WTC11 (cell line): ENCODE measurements around the gene TAOK2. TPM values are rescaled to one million over a fixed set of nuclear protein-coding genes. Genes with fewer than 3 reads are reported as not detected.

Source experiments
- ATAC-seq: fragments of 200-7000 bp; cut with Tn5 transposase; 2 replicates; pipeline ENCODE4 v1.10.0; 2021; ENCODE audit warnings: mild to moderate bottlenecking, moderate library complexity
- Bru-seq: library from RNA; stranded (reverse); fragments of 400-500 nt; gene quantifications from one replicate; lab custom pipeline; 2021; lab: Mats Ljungman, UMichigan
- CTCF ChIA-PET: fragments of 300-600 bp; sonication (Branson Sonifier 250); formaldehyde crosslinking; loops from one replicate; lab custom pipeline; 2021; ENCODE audit warnings: antibody characterized with exemption; lab: Charles Lee
- POLR2A ChIA-PET: fragments of 350-600 bp; sonication (Branson Sonifier 250); formaldehyde crosslinking; loops from one replicate; lab custom pipeline; 2021; ENCODE audit warnings: antibody characterized with exemption; lab: Charles Lee
- DNase-seq: peaks from one replicate; pipeline ENCODE4 v3.0.0; 2021; ENCODE audit warnings: low spot score
- H3K27ac Mint-ChIP-seq: 2 replicates; pipeline ENCODE4 v1.8.0; 2021; ENCODE audit warnings: mixed read lengths
- H3K27me3 Mint-ChIP-seq: 2 replicates; pipeline ENCODE4 v1.8.0; 2021; ENCODE audit warnings: low read depth, mild to moderate bottlenecking, moderate library complexity, mixed read lengths
- H3K36me3 Mint-ChIP-seq: 2 replicates; pipeline ENCODE4 v1.8.0; 2021; ENCODE audit warnings: mixed read lengths
- H3K4me1 Mint-ChIP-seq: 2 replicates; pipeline ENCODE4 v1.8.0; 2022; ENCODE audit warnings: mixed read lengths
- H3K4me3 Mint-ChIP-seq: 2 replicates; pipeline ENCODE4 v1.8.0; 2021; ENCODE audit warnings: mild to moderate bottlenecking, moderate library complexity, mixed read lengths
- H3K9me3 Mint-ChIP-seq: 2 replicates; pipeline ENCODE4 v1.8.0; 2021; ENCODE audit warnings: mixed read lengths
- CREB1 ChIP-seq: sonication (generic); formaldehyde crosslinking; IDR thresholded peaks from 2 replicates; pipeline ENCODE4 v1.8.0; 2023; ENCODE audit warnings: mild to moderate bottlenecking, missing genetic modification reagents
- CTCF ChIP-seq: fragments of 200-600 bp; IDR thresholded peaks from 2 replicates; pipeline ENCODE4 v1.8.0; 2022; ENCODE audit warnings: antibody characterized with exemption
- E2F5 ChIP-seq: sonication (generic); formaldehyde crosslinking; IDR thresholded peaks from 2 replicates; pipeline ENCODE4 v1.8.1; 2022; ENCODE audit warnings: mild to moderate bottlenecking, moderate library complexity, missing genetic modification reagents
- ELF4 ChIP-seq: sonication (generic); formaldehyde crosslinking; IDR thresholded peaks from 2 replicates; pipeline ENCODE4 v1.8.1; 2022; ENCODE audit warnings: low read depth, mild to moderate bottlenecking, moderate library complexity, missing genetic modification reagents
- ETV6 ChIP-seq: sonication (generic); formaldehyde crosslinking; IDR thresholded peaks from 2 replicates; pipeline ENCODE4 v1.8.1; 2022; ENCODE audit warnings: mild to moderate bottlenecking, missing genetic modification reagents
- GABPB1 ChIP-seq: sonication (generic); formaldehyde crosslinking; IDR thresholded peaks from 2 replicates; pipeline ENCODE4 v1.8.1; 2023; ENCODE audit warnings: mild to moderate bottlenecking, missing genetic modification reagents
- HMGA2 ChIP-seq: fragments of 250-450 bp; sonication (Bioruptor Pico); IDR thresholded peaks from 2 replicates; pipeline ENCODE4 v1.4.0; 2021; ENCODE audit warnings: mild to moderate bottlenecking, moderate library complexity
- KAT7 ChIP-seq: sonication (generic); formaldehyde crosslinking; IDR thresholded peaks from 2 replicates; pipeline ENCODE4 v1.8.1; 2023; ENCODE audit warnings: missing genetic modification reagents, mild to moderate bottlenecking, borderline replicate concordance
- SMAD4 ChIP-seq: sonication (generic); formaldehyde crosslinking; IDR thresholded peaks from 2 replicates; pipeline ENCODE4 v1.8.0; 2022; ENCODE audit warnings: mild to moderate bottlenecking, missing genetic modification reagents
- ZBTB21 ChIP-seq: sonication (generic); formaldehyde crosslinking; IDR thresholded peaks from 2 replicates; pipeline ENCODE4 v1.8.1; 2023; ENCODE audit warnings: mild to moderate bottlenecking, missing genetic modification reagents, borderline replicate concordance
- ZNF232 ChIP-seq: sonication (generic); formaldehyde crosslinking; IDR thresholded peaks from 2 replicates; pipeline ENCODE4 v1.8.0; 2022; ENCODE audit warnings: mild to moderate bottlenecking, missing genetic modification reagents
- long read RNA-seq, 3 experiments: library from RNA in 1 of 3; library from capped mRNA in 1 of 3; library from polyadenylated mRNA in 1 of 3; unstranded in 2 of 3; stranded (forward) in 1 of 3; transcript quantifications; one replicate each; pipeline ENCODE4 v2.0.0, GENCODE V29; 2021
- total RNA-seq: library from RNA; stranded (reverse); gene quantifications from 3 replicates; pipeline ENCODE4 v1.2.3, GENCODE V29; 2021
- TF ChIP-seq, protein P1 (sequence below): sonication (generic); formaldehyde crosslinking; IDR thresholded peaks from 2 replicates; pipeline ENCODE4 v1.8.1; 2023; ENCODE audit warnings: mild to moderate bottlenecking, missing genetic modification reagents
- TF ChIP-seq, protein P2 (sequence below): sonication (generic); formaldehyde crosslinking; IDR thresholded peaks from 2 replicates; pipeline ENCODE4 v1.8.0; 2022; ENCODE audit warnings: mild to moderate bottlenecking, missing genetic modification reagents
- TF ChIP-seq, protein P3 (sequence below): sonication (generic); formaldehyde crosslinking; IDR thresholded peaks from 2 replicates; pipeline ENCODE4 v1.8.1; 2023; ENCODE audit warnings: mild to moderate bottlenecking, missing genetic modification reagents, borderline replicate concordance
- TF ChIP-seq, protein P4 (sequence below): sonication (generic); formaldehyde crosslinking; IDR thresholded peaks from 2 replicates; pipeline ENCODE4 v1.8.1; 2023; ENCODE audit warnings: mild to moderate bottlenecking, moderate library complexity, missing genetic modification reagents
- TF ChIP-seq, protein P5 (sequence below): fragments of 250-450 bp; sonication (Bioruptor Pico); IDR thresholded peaks from 2 replicates; pipeline ENCODE4 v2.1.2; 2022; ENCODE audit warnings: mild to moderate bottlenecking, moderate library complexity
- TF ChIP-seq, protein P6 (sequence below): sonication (generic); formaldehyde crosslinking; conservative IDR thresholded peaks from 2 replicates; pipeline ENCODE4 v1.8.1; 2023; ENCODE audit warnings: mild to moderate bottlenecking, low read depth, missing genetic modification reagents, moderate library complexity

TAOK2 gene
- total RNA-seq (38.3 to 42.4 TPM (median 39.2 TPM) in 3 replicates), Bru-seq, nascent RNA (percentile 70 among the genes with signal in this experiment)
- long read RNA-seq, experiment 1, full-length matches to known transcripts = 53 of 107 reads
- long read RNA-seq, experiment 1, partial matches to known transcripts = 29 of 107 reads
- long read RNA-seq, experiment 1, other reads (novel, unspliced or antisense) = 25 of 107 reads
- long read RNA-seq, experiment 2, full-length matches to known transcripts = 8 of 43 reads
- long read RNA-seq, experiment 2, partial matches to known transcripts = 19 of 43 reads
- long read RNA-seq, experiment 2, other reads (novel, unspliced or antisense) = 16 of 43 reads
- long read RNA-seq, experiment 3 = 0 reads

DNA sequence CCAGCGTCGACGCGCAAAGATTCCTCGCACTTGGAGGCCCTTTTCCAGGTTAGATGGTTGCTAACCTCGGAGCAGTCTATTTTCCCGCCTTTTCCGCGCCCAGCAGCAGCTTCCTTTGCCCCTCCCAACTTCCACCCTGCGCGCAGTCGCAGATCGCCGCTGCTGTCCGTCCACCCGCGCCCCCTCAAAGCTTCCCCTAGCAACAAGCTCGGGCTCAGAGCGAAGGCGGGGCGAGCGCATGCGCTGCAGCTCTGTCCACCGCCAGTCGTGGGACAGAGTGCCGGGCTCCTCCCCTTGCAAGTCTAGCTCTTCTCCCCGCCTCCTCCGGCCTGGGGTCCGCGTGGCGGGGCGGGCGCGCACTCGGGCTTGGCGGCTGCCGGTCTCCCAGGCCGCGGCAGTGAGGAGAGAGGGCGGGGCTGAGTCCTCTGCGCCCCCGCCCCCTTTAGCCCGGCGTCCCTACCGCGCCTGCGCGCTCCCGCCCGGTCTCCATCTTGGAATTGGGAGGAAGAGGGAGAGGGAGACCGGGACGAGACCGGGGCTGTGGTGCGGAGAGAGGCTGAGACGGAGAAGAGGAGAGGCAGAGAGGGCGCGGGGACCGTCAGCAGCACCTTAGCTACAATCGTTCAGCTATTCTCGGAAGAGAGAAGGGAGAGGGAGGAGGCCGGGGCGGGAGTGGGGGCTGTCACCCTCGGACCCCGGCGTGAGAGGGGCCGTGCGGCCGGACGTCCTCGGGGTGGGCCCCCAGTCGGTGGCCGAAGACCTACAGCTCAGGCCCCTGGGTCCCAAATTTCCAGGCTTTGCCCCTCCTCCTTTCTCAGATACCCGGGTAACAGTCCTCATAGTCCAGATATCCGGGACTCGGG, at the start of gene TAOK2:
Gene TAOK2 (plus strand): TSS at position 485 of the 863 bp plus-strand sequence. CDS start 3,905 bp downstream, outside the sequence.
- ATAC-seq (peak; percentile 97), DNase-seq (peak; percentile 100)
- ChIA-PET CTCF (interaction anchor here (0.5 to 5.5 kb wide), 29 partner anchors 12 to 1498 kb away, joined by 3 to 36 read pairs (median 4); partner anchors contain the start of genes ASPHD1, HIRIP3, PAGR1 and SEZ6L2), POLR2A (interaction anchor here (0.6 to 3.2 kb wide), 11 partner anchors 12 to 257 kb away, joined by 3 to 17 read pairs (median 3); partner anchors contain the start of genes ASPHD1, HIRIP3, KCTD13 and SEZ6L2)
- peaks cover 39% of the 10 kb centered on the region for H3K36me3 Mint-ChIP-seq
- peak within 1 kb of the TSS; percentile 82 for H3K27ac Mint-ChIP-seq
- peaks cover 27% of the 10 kb centered on the region for H3K4me1 Mint-ChIP-seq
- peaks cover 21% of the 10 kb centered on the region for H3K27me3 Mint-ChIP-seq
- peak within 1 kb of the TSS; percentile 92 for H3K4me3 Mint-ChIP-seq
- peaks cover 17% of the 10 kb centered on the region for H3K9me3 Mint-ChIP-seq
- peak; percentile 61 for TF ChIP-seq GABPB1 (CRISPR knock-in tag)
- TF ChIP-seq SMAD4 (CRISPR knock-in tag) = no peak
- TF ChIP-seq, protein P1, sequence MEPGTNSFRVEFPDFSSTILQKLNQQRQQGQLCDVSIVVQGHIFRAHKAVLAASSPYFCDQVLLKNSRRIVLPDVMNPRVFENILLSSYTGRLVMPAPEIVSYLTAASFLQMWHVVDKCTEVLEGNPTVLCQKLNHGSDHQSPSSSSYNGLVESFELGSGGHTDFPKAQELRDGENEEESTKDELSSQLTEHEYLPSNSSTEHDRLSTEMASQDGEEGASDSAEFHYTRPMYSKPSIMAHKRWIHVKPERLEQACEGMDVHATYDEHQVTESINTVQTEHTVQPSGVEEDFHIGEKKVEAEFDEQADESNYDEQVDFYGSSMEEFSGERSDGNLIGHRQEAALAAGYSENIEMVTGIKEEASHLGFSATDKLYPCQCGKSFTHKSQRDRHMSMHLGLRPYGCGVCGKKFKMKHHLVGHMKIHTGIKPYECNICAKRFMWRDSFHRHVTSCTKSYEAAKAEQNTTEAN (CRISPR knock-in tag) = no peak
- TF ChIP-seq, protein P2, sequence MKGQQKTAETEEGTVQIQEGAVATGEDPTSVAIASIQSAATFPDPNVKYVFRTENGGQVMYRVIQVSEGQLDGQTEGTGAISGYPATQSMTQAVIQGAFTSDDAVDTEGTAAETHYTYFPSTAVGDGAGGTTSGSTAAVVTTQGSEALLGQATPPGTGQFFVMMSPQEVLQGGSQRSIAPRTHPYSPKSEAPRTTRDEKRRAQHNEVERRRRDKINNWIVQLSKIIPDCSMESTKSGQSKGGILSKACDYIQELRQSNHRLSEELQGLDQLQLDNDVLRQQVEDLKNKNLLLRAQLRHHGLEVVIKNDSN (CRISPR knock-in tag) = peak; percentile 32; the same call in 1 of the 2 replicates
- TF ChIP-seq, protein P3, sequence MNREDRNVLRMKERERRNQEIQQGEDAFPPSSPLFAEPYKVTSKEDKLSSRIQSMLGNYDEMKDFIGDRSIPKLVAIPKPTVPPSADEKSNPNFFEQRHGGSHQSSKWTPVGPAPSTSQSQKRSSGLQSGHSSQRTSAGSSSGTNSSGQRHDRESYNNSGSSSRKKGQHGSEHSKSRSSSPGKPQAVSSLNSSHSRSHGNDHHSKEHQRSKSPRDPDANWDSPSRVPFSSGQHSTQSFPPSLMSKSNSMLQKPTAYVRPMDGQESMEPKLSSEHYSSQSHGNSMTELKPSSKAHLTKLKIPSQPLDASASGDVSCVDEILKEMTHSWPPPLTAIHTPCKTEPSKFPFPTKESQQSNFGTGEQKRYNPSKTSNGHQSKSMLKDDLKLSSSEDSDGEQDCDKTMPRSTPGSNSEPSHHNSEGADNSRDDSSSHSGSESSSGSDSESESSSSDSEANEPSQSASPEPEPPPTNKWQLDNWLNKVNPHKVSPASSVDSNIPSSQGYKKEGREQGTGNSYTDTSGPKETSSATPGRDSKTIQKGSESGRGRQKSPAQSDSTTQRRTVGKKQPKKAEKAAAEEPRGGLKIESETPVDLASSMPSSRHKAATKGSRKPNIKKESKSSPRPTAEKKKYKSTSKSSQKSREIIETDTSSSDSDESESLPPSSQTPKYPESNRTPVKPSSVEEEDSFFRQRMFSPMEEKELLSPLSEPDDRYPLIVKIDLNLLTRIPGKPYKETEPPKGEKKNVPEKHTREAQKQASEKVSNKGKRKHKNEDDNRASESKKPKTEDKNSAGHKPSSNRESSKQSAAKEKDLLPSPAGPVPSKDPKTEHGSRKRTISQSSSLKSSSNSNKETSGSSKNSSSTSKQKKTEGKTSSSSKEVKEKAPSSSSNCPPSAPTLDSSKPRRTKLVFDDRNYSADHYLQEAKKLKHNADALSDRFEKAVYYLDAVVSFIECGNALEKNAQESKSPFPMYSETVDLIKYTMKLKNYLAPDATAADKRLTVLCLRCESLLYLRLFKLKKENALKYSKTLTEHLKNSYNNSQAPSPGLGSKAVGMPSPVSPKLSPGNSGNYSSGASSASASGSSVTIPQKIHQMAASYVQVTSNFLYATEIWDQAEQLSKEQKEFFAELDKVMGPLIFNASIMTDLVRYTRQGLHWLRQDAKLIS = no peak
- 0 out of 2 replicates have a peak, but pooled peaks have one; percentile 9 for TF ChIP-seq HMGA2 (CRISPR knock-in tag)
- TF ChIP-seq ELF4 = 0 out of 2 replicates have a peak, but pooled peaks have one; percentile 68
- peak; percentile 96 for TF ChIP-seq ZNF232 (CRISPR knock-in tag)
- TF ChIP-seq, protein P4, sequence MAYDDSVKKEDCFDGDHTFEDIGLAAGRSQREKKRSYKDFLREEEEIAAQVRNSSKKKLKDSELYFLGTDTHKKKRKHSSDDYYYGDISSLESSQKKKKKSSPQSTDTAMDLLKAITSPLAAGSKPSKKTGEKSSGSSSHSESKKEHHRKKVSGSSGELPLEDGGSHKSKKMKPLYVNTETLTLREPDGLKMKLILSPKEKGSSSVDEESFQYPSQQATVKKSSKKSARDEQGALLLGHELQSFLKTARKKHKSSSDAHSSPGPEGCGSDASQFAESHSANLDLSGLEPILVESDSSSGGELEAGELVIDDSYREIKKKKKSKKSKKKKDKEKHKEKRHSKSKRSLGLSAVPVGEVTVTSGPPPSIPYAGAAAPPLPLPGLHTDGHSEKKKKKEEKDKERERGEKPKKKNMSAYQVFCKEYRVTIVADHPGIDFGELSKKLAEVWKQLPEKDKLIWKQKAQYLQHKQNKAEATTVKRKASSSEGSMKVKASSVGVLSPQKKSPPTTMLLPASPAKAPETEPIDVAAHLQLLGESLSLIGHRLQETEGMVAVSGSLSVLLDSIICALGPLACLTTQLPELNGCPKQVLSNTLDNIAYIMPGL (CRISPR knock-in tag) = peak; percentile 72; the same call in 1 of the 2 replicates
- TF ChIP-seq, protein P5, sequence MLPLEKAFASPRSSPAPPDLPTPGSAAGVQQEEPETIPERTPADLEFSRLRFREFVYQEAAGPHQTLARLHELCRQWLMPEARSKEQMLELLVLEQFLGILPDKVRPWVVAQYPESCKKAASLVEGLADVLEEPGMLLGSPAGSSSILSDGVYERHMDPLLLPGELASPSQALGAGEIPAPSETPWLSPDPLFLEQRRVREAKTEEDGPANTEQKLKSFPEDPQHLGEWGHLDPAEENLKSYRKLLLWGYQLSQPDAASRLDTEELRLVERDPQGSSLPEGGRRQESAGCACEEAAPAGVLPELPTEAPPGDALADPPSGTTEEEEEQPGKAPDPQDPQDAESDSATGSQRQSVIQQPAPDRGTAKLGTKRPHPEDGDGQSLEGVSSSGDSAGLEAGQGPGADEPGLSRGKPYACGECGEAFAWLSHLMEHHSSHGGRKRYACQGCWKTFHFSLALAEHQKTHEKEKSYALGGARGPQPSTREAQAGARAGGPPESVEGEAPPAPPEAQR (CRISPR knock-in tag) = no peak
- TF ChIP-seq KAT7 (CRISPR knock-in tag) = no peak
- TF ChIP-seq CTCF = no peak
- TF ChIP-seq CREB1 (CRISPR knock-in tag) = peak; percentile 88; the same call in 1 of the 2 replicates
- TF ChIP-seq E2F5 = peak; percentile 91
- TF ChIP-seq, protein P6, sequence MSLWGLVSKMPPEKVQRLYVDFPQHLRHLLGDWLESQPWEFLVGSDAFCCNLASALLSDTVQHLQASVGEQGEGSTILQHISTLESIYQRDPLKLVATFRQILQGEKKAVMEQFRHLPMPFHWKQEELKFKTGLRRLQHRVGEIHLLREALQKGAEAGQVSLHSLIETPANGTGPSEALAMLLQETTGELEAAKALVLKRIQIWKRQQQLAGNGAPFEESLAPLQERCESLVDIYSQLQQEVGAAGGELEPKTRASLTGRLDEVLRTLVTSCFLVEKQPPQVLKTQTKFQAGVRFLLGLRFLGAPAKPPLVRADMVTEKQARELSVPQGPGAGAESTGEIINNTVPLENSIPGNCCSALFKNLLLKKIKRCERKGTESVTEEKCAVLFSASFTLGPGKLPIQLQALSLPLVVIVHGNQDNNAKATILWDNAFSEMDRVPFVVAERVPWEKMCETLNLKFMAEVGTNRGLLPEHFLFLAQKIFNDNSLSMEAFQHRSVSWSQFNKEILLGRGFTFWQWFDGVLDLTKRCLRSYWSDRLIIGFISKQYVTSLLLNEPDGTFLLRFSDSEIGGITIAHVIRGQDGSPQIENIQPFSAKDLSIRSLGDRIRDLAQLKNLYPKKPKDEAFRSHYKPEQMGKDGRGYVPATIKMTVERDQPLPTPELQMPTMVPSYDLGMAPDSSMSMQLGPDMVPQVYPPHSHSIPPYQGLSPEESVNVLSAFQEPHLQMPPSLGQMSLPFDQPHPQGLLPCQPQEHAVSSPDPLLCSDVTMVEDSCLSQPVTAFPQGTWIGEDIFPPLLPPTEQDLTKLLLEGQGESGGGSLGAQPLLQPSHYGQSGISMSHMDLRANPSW (CRISPR knock-in tag) = no peak
- 0 out of 2 replicates have a peak, but pooled peaks have one; percentile 38 for TF ChIP-seq ZBTB21 (CRISPR knock-in tag)
- peak; percentile 93 for TF ChIP-seq ETV6 (CRISPR knock-in tag)
